GM12878 (cell line): Measurements from ENCODE around the gene GPR62. TPM values are rescaled to one million over a fixed set of nuclear protein-coding genes. Genes with fewer than 3 reads are reported as not detected.

Source experiments
- ATAC-seq: fragments of 200-7000 bp; cut with Tn5 transposase; 3 replicates; pipeline ENCODE4 v1.9.1; 2020; ENCODE audit warnings: mild to moderate bottlenecking, moderate library complexity
- BruUV-seq: library from RNA; stranded (reverse); fragments of 400-500 nt; replicated peaks from 2 replicates; lab custom pipeline; 2021; lab: Mats Ljungman, UMichigan
- CTCF ChIA-PET: fragments of 300-600 bp; sonication (Branson Sonifier 250); formaldehyde crosslinking; extraction: SDS; loops from one replicate; lab custom pipeline; 2021; ENCODE audit warnings: inconsistent platforms; lab: Yijun Ruan, JAX
- POLR2A ChIA-PET: fragments of 350-600 bp; formaldehyde crosslinking; extraction: SDS; loops from one replicate; lab custom pipeline; 2021; ENCODE audit warnings: inconsistent platforms; lab: Charles Lee
- RAD21 ChIA-PET: fragments of 300-600 bp; sonication (Branson Sonifier 250); formaldehyde crosslinking; loops from one replicate; lab custom pipeline; 2023; ENCODE audit warnings: antibody characterized with exemption; ENCODE audit not compliant: unreplicated experiment; lab: Charles Lee
- SMC1A ChIA-PET: fragments of 300-600 bp; sonication (Branson Sonifier 250); formaldehyde crosslinking; loops from one replicate; lab custom pipeline; 2023; ENCODE audit not compliant: unreplicated experiment, uncharacterized antibody; lab: Charles Lee
- DNase-seq: peaks from one replicate; pipeline ENCODE4 v3.0.0-alpha.2; 2011; ENCODE audit warnings: low read depth, low spot score
- FAIRE-seq: peaks from 3 replicates; lab custom pipeline; 2011; peaks lifted over from hg19 to GRCh38; lab: Jason Lieb, UNC
- H2AFZ ChIP-seq: 2 replicates; pipeline ENCODE4 v1.6.0; 2011; ENCODE audit warnings: low read depth, low read length, control low read depth; ENCODE audit not compliant: control insufficient read depth
- H3K27ac ChIP-seq: 2 replicates; pipeline ENCODE4 v1.5.1; 2011; ENCODE audit warnings: control low read depth; ENCODE audit not compliant: control insufficient read depth, insufficient read depth
- H3K27me3 ChIP-seq, 2 experiments: replicated peaks in 1 of 2; 2 replicates each; pipeline versions ENCODE4 v1.6.0 to v1.6.1; 2011; ENCODE audit warnings: low read length in 1 of 2; ENCODE audit not compliant: control insufficient read depth in 2 of 2, insufficient read depth in 2 of 2
- H3K36me3 ChIP-seq, 2 experiments: 2 replicates each; pipeline ENCODE4 v1.5.1; 2011; ENCODE audit warnings: low read length in 1 of 2; ENCODE audit not compliant: control insufficient read depth in 2 of 2, insufficient read depth in 2 of 2
- H3K4me1 ChIP-seq: 2 replicates; pipeline ENCODE4 v1.6.1; 2011; ENCODE audit warnings: mild to moderate bottlenecking, low read length, moderate library complexity, mixed read lengths; ENCODE audit not compliant: control insufficient read depth, insufficient read depth
- H3K4me2 ChIP-seq: 2 replicates; pipeline ENCODE4 v1.6.0; 2011; ENCODE audit warnings: control low read depth; ENCODE audit not compliant: control insufficient read depth, insufficient read depth
- H3K4me3 ChIP-seq: fragments of 200-600 bp; sonication (generic); 2 replicates; pipeline ENCODE4 v1.5.1; 2016
- H3K79me2 ChIP-seq: 2 replicates; pipeline ENCODE4 v1.6.0; 2011; ENCODE audit warnings: low read length; ENCODE audit not compliant: control insufficient read depth, insufficient read depth
- H3K9ac ChIP-seq: 2 replicates; pipeline ENCODE4 v1.8.0; 2011; ENCODE audit warnings: low read length, control low read depth, mixed read lengths; ENCODE audit not compliant: control insufficient read depth, insufficient read depth
- H3K9me3 ChIP-seq: replicated peaks from 3 replicates; pipeline ENCODE4 v1.5.1; 2011; ENCODE audit warnings: mild to moderate bottlenecking, low read length; ENCODE audit not compliant: control insufficient read depth, insufficient read depth
- H4K20me1 ChIP-seq: 2 replicates; pipeline ENCODE4 v1.6.0; 2011; ENCODE audit not compliant: control insufficient read depth, insufficient read depth
- CEBPB ChIP-seq, 2 experiments: fragments of 150-350 bp in 1 of 2; IDR thresholded peaks; 2 replicates each; pipeline ENCODE4 v1.6.1; 2012 to 2014; ENCODE audit warnings: low read depth in 2 of 2, low read length in 2 of 2, borderline replicate concordance in 1 of 2, inconsistent platforms in 1 of 2
- CHD4 ChIP-seq: fragments of 200-600 bp; sonication (generic); IDR thresholded peaks from 2 replicates; pipeline ENCODE4 v1.6.1; 2016; ENCODE audit warnings: mild to moderate bottlenecking
- EGR1 ChIP-seq, 2 experiments: IDR thresholded peaks; 1 replicate in 1 of 2; 2 replicates in 1 of 2; pipeline ENCODE4 v1.6.1; 2011 to 2012; ENCODE audit warnings: low read depth in 2 of 2, low read length in 2 of 2, borderline replicate concordance in 1 of 2, mild to moderate bottlenecking in 1 of 2, moderate library complexity in 1 of 2
- GABPA ChIP-seq: IDR thresholded peaks from 2 replicates; pipeline ENCODE4 v1.6.1; 2014; ENCODE audit warnings: antibody characterized with exemption, low read depth, mild to moderate bottlenecking, inconsistent platforms
- HDGF ChIP-seq: fragments of 450-650 bp; IDR thresholded peaks from 2 replicates; pipeline ENCODE4 v1.6.1; 2016; ENCODE audit warnings: antibody characterized with exemption
- KLF5 ChIP-seq: fragments of 450-650 bp; IDR thresholded peaks from 2 replicates; pipeline ENCODE4 v1.6.1; 2014; ENCODE audit warnings: mild to moderate bottlenecking; ENCODE audit not compliant: partially characterized antibody
- MYC ChIP-seq: IDR thresholded peaks from 2 replicates; pipeline ENCODE4 v1.6.1; 2011; ENCODE audit warnings: mild to moderate bottlenecking, low read length, moderate library complexity, inconsistent platforms; ENCODE audit not compliant: insufficient read depth, insufficient replicate concordance, insufficient read length, severe bottlenecking
- NFIC ChIP-seq: IDR thresholded peaks from 2 replicates; pipeline ENCODE4 v1.6.1; 2012; ENCODE audit warnings: low read depth, mild to moderate bottlenecking, inconsistent platforms, low read length, moderate library complexity
- POLR2A ChIP-seq: IDR thresholded peaks from 2 replicates; pipeline ENCODE4 v1.6.1; 2011; ENCODE audit warnings: low read depth, mild to moderate bottlenecking, low read length
- SRF ChIP-seq, 2 experiments: IDR thresholded peaks; 2 replicates each; pipeline ENCODE4 v1.6.1; 2011; ENCODE audit warnings: low read depth in 2 of 2, low read length in 2 of 2, mild to moderate bottlenecking in 1 of 2, moderate library complexity in 1 of 2
- TARDBP ChIP-seq: IDR thresholded peaks from 2 replicates; pipeline ENCODE4 v1.6.1; 2016; ENCODE audit warnings: borderline replicate concordance
- TBL1XR1 ChIP-seq: IDR thresholded peaks from 2 replicates; pipeline ENCODE4 v1.6.1; 2012; ENCODE audit warnings: low read depth, low read length, improper control_type of control experiment
- WGBS: methylation state at CpG from one replicate; pipeline ENCODE4 v1.1.6; 2016; ENCODE audit warnings: low lambda C conversion rate; ENCODE audit not compliant: insufficient replicate concordance, insufficient coverage; ENCODE audit errors: missing lambda C conversion rate; 5-methylcytosine and 5-hydroxymethylcytosine counted together
- in situ Hi-C: fragments of 300-500 bp; cut with MboI; formaldehyde crosslinking; loops from 9 replicates; pipeline ENCODE4 v1.14.3; 2018; ENCODE audit warnings: mixed read lengths
- intact Hi-C: fragments of 100-400 bp; cut with micrococcal nuclease; formaldehyde crosslinking; loops from one replicate; pipeline ENCODE4 v1.14.2; 2022; ENCODE audit not compliant: unreplicated experiment
- polyA plus RNA-seq, 11 experiments: library from polyadenylated mRNA; depleted of rRNA in 4 of 11; unstranded in 6 of 11; stranded (reverse) in 5 of 11; fragments of >200 nt; fragmentation: Nextera tagmentation in 4 of 11; fragmentation: Illumina TruSeq in 1 of 11; extraction: Ambion mirVana in 4 of 11; extraction: Trizol in 1 of 11; gene quantifications; 1 replicate in 1 of 11; 2 replicates in 10 of 11; pipeline versions ENCODE4 v1.2.1 to v1.2.3, GENCODE V29; 2011 to 2016; ENCODE audit warnings: inconsistent platforms in 2 of 11, missing spikeins in 2 of 11, low read depth in 1 of 11
- total RNA-seq, 4 experiments: library from RNA; depleted of rRNA in 3 of 4; stranded (reverse); fragments of >200 nt in 3 of 4; fragmentation: Illumina TruSeq in 1 of 4; extraction: Trizol in 1 of 4; gene quantifications; 2 replicates each; pipeline versions ENCODE4 v1.2.1 to v1.2.3, GENCODE V29; 2013 to 2021
- TF ChIP-seq, protein P1 (sequence below), 3 experiments: IDR thresholded peaks in 2 of 3; conservative IDR thresholded peaks in 1 of 3; 2 replicates each; pipeline ENCODE4 v1.5.1; 2011; ENCODE audit warnings: low read depth in 3 of 3, low read length in 3 of 3, mild to moderate bottlenecking in 3 of 3, control low read depth in 2 of 3, moderate library complexity in 2 of 3, inconsistent platforms in 1 of 3, mixed read lengths in 1 of 3; ENCODE audit not compliant: control insufficient read depth in 2 of 3, insufficient read depth in 1 of 3; ENCODE audit errors: extremely low read depth in 1 of 3
- TF ChIP-seq, protein P2 (sequence below): IDR thresholded peaks from 2 replicates; pipeline ENCODE4 v1.6.1; 2011; ENCODE audit warnings: low read depth, mild to moderate bottlenecking, low read length, moderate library complexity, borderline replicate concordance; ENCODE audit errors: extremely low read depth
- TF ChIP-seq, protein P3 (sequence below): fragments of 450-650 bp; IDR thresholded peaks from 2 replicates; pipeline ENCODE4 v1.6.1; 2017; ENCODE audit warnings: mild to moderate bottlenecking
- TF ChIP-seq, protein P4 (sequence below): fragments of 450-650 bp; IDR thresholded peaks from 2 replicates; pipeline ENCODE4 v1.6.1; 2017; ENCODE audit warnings: borderline replicate concordance

Gene GPR62
- total and polyA plus RNA-seq, 10 of the 15 experiments (the other 5 are each of a cell fraction or from before 2014, with no cell fraction given) = not detected

DNA sequence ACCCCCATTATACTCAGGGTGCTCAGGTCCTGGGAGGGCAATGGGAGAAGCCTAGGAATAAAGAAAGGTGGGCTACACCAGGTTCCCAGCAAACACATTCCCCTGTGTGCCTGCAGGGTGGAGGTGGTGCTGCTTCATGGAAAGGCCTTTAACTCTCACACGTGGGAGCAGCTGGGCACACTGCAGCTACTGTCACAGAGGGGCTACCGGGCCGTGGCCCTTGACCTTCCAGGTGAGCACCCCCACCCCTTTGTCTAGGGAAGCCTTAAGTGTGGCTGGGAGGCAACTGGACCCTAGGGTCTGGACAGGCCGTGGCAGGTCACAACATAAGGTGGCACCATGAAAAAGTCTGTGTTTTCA is 22.9 kb downstream of the GPR62 start:
- peaks cover 20% of the 10 kb centered on the region for H3K4me1 ChIP-seq
- POLR2A ChIA-PET = no interaction called here

DNA sequence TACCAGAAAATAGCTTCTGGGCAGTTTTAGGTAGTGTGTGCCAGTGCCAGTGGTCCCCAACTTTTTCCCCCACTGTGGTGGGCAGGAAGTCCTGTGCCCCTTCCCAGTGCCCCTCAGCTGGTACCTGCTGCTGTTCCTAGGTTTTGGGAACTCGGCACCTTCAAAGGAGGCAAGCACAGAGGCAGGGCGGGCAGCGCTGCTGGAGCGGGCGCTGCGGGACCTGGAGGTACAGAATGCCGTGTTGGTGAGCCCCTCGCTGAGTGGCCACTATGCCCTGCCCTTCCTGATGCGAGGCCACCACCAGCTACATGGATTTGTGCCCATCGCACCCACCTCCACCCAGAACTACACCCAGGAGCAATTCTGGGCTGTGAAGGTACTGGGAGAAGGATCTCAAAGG is 25.1 kb downstream of the GPR62 start:
- no peaks in the 10 kb centered on the region for H3K36me3 ChIP-seq
- ATAC-seq (no peak), FAIRE-seq (no peak), DNase-seq (no peak)
- RAD21 ChIA-PET = no interaction called here
- SMC1A ChIA-PET = no interaction called here
- in situ Hi-C loops = no loop called here
- BruUV-seq = no TSS peak
- no peak overlapping the region for H3K4me3 ChIP-seq
- H3K27ac ChIP-seq = no peak overlapping the region
- no peak overlapping the region for H3K9ac ChIP-seq
- intact Hi-C loops = no loop called here
- H3K27me3 ChIP-seq = no peaks in the 10 kb centered on the region
- POLR2A ChIA-PET = no interaction called here
- no peaks in the 10 kb centered on the region for H4K20me1 ChIP-seq
- no peak overlapping the region for H2AFZ ChIP-seq
- H3K9me3 ChIP-seq = no peaks in the 10 kb centered on the region
- H3K4me2 ChIP-seq = no peak overlapping the region
- H3K79me2 ChIP-seq = peaks cover 3% of the 10 kb centered on the region
- CTCF ChIA-PET = interaction anchor here (0.9 to 1.3 kb wide), 2 partner anchors 15 to 37 kb away, joined by 4 read pairs; no protein-coding TSS in a partner anchor
- H3K4me1 ChIP-seq = peaks cover 15% of the 10 kb centered on the region
- WGBS = 98% methylated on average over 10 of the region's 10 CpGs
- TF ChIP-seq, protein P1, sequence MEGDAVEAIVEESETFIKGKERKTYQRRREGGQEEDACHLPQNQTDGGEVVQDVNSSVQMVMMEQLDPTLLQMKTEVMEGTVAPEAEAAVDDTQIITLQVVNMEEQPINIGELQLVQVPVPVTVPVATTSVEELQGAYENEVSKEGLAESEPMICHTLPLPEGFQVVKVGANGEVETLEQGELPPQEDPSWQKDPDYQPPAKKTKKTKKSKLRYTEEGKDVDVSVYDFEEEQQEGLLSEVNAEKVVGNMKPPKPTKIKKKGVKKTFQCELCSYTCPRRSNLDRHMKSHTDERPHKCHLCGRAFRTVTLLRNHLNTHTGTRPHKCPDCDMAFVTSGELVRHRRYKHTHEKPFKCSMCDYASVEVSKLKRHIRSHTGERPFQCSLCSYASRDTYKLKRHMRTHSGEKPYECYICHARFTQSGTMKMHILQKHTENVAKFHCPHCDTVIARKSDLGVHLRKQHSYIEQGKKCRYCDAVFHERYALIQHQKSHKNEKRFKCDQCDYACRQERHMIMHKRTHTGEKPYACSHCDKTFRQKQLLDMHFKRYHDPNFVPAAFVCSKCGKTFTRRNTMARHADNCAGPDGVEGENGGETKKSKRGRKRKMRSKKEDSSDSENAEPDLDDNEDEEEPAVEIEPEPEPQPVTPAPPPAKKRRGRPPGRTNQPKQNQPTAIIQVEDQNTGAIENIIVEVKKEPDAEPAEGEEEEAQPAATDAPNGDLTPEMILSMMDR (IDR thresholded peaks at IDR 0.05 in 2 of 3, conservative IDR thresholded peaks at IDR 0.05 in 1 of 3; ENCODE audit: control insufficient read depth in 2 of 3, extremely low read depth in 1 of 3, insufficient read depth in 1 of 3, low read depth in 3 of 3, low read length in 3 of 3) = no peak
- TF ChIP-seq, protein P2, sequence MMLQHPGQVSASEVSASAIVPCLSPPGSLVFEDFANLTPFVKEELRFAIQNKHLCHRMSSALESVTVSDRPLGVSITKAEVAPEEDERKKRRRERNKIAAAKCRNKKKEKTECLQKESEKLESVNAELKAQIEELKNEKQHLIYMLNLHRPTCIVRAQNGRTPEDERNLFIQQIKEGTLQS = no peak
- TF ChIP-seq TARDBP (no peak), KLF5 (no peak), TBL1XR1 (no peak), CHD4 (no peak)
- TF ChIP-seq, protein P3, sequence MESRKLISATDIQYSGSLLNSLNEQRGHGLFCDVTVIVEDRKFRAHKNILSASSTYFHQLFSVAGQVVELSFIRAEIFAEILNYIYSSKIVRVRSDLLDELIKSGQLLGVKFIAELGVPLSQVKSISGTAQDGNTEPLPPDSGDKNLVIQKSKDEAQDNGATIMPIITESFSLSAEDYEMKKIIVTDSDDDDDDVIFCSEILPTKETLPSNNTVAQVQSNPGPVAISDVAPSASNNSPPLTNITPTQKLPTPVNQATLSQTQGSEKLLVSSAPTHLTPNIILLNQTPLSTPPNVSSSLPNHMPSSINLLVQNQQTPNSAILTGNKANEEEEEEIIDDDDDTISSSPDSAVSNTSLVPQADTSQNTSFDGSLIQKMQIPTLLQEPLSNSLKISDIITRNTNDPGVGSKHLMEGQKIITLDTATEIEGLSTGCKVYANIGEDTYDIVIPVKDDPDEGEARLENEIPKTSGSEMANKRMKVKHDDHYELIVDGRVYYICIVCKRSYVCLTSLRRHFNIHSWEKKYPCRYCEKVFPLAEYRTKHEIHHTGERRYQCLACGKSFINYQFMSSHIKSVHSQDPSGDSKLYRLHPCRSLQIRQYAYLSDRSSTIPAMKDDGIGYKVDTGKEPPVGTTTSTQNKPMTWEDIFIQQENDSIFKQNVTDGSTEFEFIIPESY = no peak
- TF ChIP-seq, protein P4, sequence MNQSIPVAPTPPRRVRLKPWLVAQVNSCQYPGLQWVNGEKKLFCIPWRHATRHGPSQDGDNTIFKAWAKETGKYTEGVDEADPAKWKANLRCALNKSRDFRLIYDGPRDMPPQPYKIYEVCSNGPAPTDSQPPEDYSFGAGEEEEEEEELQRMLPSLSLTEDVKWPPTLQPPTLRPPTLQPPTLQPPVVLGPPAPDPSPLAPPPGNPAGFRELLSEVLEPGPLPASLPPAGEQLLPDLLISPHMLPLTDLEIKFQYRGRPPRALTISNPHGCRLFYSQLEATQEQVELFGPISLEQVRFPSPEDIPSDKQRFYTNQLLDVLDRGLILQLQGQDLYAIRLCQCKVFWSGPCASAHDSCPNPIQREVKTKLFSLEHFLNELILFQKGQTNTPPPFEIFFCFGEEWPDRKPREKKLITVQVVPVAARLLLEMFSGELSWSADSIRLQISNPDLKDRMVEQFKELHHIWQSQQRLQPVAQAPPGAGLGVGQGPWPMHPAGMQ = no peak

More for the DNA sequence above, 22.9 kb downstream of the GPR62 start:
- in situ Hi-C loops = no loop called here
- Histone ChIP-seq H3K9me3 (no peaks in the 10 kb centered on the region), H2AFZ (no peak overlapping the region), H3K27me3 (no peaks in the 10 kb centered on the region)
- ChIA-PET SMC1A (no interaction called here), RAD21 (interaction anchor here (1.4 kb wide), 1 partner anchor 36 kb away, joined by 3 read pairs; the partner anchor contains the start of genes PARP3 and RRP9)
- 84% methylated on average over 4 of the region's 4 CpGs for WGBS
- TF ChIP-seq GABPA (no peak), HDGF (no peak), MYC (no peak), EGR1 (IDR thresholded peaks at IDR 0.05; ENCODE audit: borderline replicate concordance in 1 of 2, low read depth in 2 of 2, low read length in 2 of 2) (no peak), NFIC (no peak), CHD4 (no peak), CEBPB (IDR thresholded peaks at IDR 0.05; ENCODE audit: borderline replicate concordance in 1 of 2, low read depth in 2 of 2, low read length in 2 of 2) (no peak), POLR2A (no peak), SRF (IDR thresholded peaks at IDR 0.05; ENCODE audit: low read depth in 2 of 2, low read length in 2 of 2) (no peak)
- TF ChIP-seq, all 136 proteins: peak for 0
- CTCF ChIA-PET = no interaction called here
- Histone ChIP-seq H3K4me2 (no peak overlapping the region), H4K20me1 (no peaks in the 10 kb centered on the region), H3K79me2 (peaks cover 8% of the 10 kb centered on the region), H3K27ac (no peak overlapping the region), H3K9ac (no peak overlapping the region), H3K36me3 (no peaks in the 10 kb centered on the region), H3K4me3 (no peak overlapping the region)
- no TSS peak for BruUV-seq
- FAIRE-seq = no peak
- DNase-seq = no peak
- intact Hi-C loops = no loop called here
- ATAC-seq = no peak
